Amniotic stem cell (primary cell): ENCODE results near the gene REM1.
"Not testable (repeated sequence)": the region's sequence is repeated elsewhere in the genome, so short reads cannot be mapped to it uniquely, and the experiment has no call there.

ENCODE experiments used
- DNase-seq: peaks from one replicate; lab custom pipeline; 2025; lab: John Stamatoyannopoulos, UW

Gene REM1

GRCh38 chr20:31474758-31475427, at the start of gene REM1, which contains the start of gene DEFB124:
TSS of gene REM1 (plus strand) at chr20:31475288. CDS start at chr20:31476446, 1,158 bp downstream.
TSS of gene DEFB124 (minus strand) at chr20:31475127. CDS start at chr20:31473013, 2,114 bp downstream.
- no peak for DNase-seq

- no peak for DNase-seq
Measured at GRCh38 chr20:31425797-31426196, 49.3 kb upstream of the REM1 start.

GRCh38 chr20:31426891-31427551, 48.1 kb upstream of the REM1 start:
- not testable (repeated sequence) for DNase-seq

DNA sequence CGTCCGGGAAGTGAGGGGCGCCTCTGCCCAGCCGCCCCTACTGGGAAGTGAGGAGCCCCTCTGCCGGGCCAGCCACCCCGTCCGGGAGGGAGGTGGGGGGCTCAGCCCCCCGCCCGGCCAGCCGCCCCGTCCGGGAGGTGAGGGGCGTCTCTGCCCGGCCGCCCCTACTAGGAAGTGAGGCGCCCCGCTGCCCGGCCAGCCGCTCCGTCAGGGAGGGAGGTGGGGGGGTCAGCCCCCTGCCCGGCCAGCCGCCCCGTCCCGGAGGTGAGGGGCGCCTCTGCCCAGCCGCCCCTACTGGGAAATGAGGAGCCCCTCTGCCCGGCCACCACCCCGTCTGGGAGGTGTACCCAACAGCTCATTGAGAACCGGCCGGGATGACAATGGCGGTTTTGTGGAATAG, 47.5 kb upstream of the REM1 start:
- not testable (repeated sequence) for DNase-seq

DNA sequence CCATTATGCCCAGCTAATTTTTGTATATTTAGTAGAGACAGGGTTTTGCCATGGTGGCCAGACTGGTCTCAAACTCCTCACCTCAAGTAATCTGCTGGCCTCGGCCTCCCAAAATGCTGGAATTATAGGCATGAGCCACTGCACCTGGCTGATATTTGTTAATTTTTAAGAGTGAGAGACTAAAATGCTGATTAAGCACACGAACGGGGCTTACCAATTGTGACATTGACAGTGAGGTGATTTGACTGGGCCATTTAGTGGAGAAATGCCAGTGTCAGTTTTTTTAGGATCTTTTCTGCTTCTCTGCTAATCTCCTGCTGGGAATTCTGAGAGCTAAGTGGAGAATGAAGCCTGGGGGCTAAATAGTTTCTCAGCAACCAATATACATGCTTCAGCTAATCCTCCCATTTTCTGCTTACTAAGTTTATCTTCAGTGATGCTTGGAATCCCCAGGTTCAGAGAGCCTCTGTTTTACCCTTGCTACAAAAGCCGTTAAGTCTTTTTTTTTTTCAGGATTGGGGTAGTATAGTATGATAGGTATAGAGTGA, 44.4 kb upstream of the REM1 start:
- DNase-seq, result no peak

- no peak for DNase-seq
Measured at GRCh38 chr20:31440012-31440659, 35.0 kb upstream of the REM1 start, which contains the start of gene DEFB123. TSS of gene DEFB123 (plus strand) at chr20:31440632. CDS start at chr20:31440699, 67 bp downstream.

GRCh38 chr20:31446084-31446819, 28.8 kb upstream of the REM1 start:
- DNase-seq, result no peak

DNA sequence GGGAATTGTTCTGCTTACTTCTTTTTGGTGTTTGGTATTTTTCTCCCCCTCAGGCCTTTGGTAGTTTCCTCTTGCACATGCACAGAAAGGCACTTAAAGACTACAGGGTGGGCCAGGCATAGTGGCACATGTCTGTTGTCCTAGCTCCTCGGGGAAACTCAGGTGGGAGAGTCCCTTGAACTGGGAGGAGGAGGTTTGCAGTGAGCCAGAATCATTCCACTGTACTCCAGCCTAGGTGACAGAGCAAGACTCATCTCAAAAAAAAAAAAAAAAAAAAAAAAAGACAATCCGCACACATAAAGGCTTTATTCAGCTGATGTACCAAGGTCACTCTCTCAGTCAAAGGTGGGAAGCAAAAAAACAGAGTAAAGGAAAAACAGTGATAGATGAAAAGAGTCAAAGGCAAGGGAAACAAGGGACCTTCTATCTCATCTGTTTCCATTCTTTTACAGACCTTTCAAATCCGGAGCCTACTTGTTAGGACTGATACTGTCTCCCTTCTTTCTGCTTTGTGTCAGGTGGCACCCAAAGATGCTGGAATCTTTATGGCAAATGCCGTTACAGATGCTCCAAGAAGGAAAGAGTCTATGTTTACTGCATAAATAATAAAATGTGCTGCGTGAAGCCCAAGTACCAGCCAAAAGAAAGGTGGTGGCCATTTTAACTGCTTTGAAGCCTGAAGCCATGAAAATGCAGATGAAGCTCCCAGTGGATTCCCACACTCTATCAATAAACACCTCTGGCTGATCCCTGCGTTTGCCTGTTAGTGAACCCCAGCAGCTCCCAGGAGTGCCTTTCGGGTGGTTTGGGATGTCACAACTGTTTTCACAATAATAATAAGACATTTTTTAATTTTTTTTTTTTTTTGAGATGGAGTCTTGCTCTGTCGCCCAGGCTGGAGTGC, 25.3 kb upstream of the REM1 start:
- DNase-seq, result no peak

DNA sequence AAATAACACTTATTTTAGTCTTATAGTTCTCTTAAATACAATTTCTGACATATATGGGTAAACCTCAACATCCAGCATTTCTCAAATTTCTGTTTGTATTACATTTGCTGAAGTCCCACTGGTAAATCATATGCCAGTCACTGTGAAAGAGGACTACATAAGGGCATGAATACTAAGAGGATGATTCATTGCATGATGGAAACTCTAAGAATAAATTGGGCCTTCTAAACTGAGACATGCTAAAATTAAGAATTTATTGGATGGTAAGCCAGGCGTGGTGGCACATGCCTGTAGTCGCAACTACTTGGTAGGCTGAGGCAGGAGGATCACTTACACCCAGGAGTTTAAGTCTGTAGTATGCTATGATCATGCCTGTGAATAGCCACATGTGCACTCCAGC, 22.5 kb upstream of the REM1 start:
- no peak for DNase-seq

DNA sequence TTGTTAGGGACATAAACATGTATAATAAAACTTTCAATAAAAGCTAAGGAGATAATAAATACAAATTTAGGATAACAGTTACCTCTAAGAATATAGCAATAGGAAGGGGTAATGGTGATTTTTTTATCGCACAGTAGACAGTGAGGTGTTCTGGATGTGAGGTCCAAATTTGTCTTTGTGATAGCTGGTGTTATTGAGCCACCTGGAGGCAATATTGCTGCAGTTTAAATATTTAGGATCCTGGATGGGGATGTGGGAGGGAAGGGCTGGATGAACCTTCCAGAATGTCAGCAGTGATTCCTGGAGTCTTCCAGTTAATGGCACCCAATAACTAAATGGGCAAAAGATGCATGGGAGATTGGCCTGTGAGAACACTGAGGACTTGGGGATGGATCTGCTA, 20.7 kb upstream of the REM1 start:
- DNase-seq, result no peak

DNA sequence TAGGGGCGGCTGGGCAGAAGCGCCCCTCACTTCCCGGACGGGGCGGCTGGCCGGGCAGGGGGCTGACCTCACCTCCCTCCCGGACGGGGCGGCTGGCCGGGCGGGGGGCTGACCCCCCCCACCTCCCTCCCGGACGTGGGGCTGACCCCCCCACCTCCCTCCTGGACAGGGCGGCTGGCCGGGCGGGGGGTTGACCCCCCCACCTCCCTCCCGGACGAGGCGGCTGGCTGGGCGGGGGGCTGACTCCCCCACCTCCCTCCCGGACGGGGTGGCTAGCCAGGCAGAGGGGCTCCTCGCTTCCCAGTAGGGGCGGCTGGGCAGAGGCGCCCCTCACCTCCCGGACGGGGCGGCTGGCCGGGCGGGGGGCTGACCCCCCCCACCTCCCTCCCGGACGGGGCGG, 4.1 kb upstream of the REM1 start:
- not testable (repeated sequence) for DNase-seq

DNA sequence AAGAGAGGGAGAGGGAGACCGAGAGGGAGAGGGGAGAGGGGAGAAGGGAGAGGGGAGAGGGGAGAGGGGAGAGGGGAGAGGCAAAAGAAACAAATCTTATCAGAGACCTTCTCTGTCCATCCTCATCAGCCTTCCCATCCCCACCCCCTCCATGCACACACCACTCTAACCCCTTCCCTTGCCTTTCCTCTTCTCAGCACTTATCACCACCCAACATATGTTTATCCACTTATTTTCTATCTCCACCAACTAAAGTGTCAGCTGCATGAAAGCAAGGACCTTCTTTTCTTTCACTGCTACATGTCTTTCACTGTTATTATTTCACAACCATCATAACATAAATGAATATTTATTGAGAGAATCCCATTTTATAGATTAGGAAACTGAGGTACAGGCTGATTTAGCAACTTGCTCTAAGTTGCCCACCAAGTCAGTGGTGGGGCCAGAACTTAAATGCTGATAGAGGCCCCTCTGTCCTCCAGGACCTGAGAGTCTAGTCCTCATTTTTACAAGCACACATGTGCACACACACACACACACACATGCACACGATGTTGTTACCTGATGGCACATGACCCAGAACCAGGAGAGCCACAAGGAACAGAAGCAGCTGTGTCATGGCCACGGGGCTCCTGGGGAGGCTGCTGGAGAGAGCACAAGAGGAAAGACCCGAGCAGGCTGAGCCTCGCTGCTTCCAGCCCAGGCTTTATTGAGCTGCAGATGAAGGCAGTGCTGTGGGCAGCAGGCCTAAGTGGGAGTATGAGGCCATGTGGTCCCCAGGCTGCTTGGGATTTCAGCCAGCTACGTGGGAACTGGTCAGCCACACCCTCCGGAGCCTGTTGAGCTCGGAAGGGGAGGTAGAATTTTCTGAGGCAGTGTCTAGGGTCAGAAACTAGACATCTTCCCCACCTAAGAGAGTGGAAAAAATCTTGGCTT, 2.4 kb upstream of the REM1 start:
- no peak for DNase-seq

DNA sequence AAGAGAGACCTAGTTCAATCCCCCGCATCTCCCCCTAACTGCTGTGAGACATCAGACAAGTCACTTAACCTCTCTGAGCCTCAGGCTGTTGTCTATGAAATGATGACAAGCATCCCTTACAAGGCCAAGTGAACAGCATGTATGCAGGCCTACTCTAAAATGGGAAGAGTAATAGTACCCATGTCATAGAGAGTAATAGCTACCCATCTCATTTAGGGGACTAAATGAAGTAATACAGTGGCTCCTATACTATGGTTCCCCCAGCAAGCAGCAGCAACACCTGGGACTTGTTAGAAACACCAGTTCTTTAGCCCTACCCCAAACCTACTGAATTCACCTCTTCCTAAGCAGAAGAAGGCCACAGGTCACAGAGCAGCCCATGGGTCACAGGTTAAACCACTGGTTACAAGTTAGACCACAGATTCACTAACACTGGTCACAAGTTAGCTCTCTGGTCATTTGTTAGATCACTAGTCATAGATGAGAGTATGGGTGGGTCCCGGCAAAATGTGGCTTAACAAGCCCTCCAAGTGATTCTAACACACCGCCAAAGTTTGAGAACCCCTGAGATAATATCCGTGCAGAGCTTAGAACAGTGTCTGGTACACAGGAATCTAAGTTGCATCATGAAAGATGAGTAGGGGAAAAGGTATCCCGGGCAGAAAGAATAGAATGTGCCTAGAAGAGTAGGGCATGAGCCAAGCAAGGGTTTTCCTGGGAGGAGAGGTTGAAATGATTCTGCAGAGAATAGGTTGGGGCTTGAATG, 1.6 kb upstream of the REM1 start:
- no peak for DNase-seq

- DNase-seq, result no peak
Measured at GRCh38 chr20:31474097-31474436, 1.0 kb upstream of the REM1 start.

DNA sequence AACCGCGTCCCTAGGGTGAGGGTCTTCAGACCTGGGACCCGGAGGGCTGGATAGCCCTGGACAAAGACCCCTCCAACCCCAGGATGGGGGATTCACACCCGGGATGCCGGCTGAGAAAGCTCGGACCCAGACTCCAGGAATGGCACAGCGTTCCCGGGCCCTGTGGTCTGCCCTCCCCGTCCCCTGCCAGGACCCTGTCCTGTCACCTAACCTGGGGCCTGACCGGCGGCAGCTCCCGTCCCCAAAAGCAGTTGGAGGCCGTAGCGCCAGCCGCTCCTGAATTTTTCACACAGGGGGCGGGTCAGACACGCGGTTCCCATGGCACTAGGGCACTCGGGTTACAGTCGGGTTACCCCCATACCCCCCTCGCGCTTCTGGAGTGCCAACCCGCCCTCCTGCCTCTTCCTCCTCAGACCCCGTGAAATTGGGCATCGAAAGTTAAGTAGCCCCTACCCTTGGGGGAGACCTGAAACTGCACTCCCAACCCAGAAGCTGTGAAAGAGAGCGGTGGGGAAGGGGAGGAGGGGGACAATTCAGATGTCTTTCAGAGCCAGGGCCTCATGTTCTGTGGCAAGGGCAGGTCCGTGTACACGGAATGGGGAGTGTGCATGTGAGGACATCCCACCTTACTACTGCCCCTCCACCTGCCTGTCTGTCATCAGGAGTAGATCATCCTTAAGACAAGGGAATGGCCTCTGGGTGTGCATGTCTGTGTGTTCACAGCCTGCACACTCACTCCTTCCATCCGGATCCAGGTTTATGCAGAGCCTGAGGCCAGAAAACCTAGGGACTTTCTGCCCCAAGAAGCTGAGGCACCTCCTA, 595 bp downstream of the REM1 start:
- DNase-seq, result no peak

- DNase-seq, result no peak
Measured at GRCh38 chr20:31476294-31476585, 1.2 kb downstream of the REM1 start.

DNA sequence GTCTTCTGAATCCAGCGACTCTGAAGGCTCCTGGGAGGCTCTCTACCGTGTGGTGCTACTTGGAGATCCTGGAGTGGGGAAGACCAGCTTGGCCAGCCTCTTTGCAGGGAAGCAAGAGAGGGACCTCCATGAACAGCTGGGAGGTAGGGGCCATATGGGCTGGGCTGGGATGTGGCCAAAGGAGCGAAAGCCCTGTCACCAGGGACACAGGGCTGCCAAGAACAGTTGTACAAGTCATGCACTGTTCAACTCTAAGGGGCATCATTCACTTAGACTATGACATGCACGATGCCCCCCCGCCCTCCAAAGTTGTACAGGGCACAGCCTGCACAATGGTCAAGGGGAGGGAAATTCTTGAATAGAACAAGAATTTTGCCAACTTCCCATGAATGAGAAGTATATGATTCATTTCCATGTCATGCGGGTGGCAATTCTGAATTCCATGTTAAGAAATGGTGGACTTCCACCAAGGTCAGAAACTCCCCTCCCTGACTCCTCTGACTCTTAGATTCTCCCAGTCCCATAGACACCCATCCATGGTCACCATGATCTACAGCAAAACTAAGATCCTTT, 1.6 kb downstream of the REM1 start:
- DNase-seq, result no peak

DNA sequence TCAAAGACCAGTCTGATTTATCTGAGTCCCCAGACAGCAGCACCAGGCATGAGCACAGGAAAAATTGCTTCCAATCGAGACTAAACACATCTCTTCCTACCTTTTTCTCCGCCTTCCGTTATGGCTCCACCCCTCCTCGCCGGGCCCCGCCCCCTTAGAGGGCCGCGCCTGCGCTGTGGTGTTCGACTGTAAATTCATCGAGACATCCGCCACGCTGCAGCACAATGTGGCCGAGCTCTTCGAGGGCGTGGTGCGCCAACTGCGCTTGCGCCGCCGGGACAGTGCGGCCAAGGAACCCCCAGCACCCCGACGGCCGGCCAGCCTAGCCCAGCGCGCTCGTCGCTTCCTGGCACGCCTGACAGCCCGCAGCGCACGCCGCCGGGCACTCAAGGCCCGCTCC, 8.9 kb downstream of the REM1 start:
- DNase-seq, result no peak
